Cardiac fibroblast (primary cell): ENCODE results near the gene RRN3.
A peak's percentile ranks its signal among the peaks of the same experiment; 100 is the strongest.
"Not testable (repeated sequence)": the region's sequence is repeated elsewhere in the genome, so short reads cannot be mapped to it uniquely, and the experiment has no call there.

ENCODE experiments used
- DNase-seq, 2 donors: peaks; one replicate each; pipeline versions ENCODE4 v3.0.0 to v3.0.0-alpha.2; 2010; ENCODE audit warnings: low read depth in 2 of 2
- H3K4me3 ChIP-seq, 2 donors: replicated peaks in 1 of 2; 1 replicate in 1 of 2; 2 replicates in 1 of 2; pipeline ENCODE4 v1.5.1; 2011; ENCODE audit warnings: low read depth in 2 of 2, low read length in 2 of 2, mild to moderate bottlenecking in 2 of 2, moderate library complexity in 1 of 2
- TF ChIP-seq, protein P1 (sequence below): IDR thresholded peaks from one replicate; pipeline ENCODE4 v1.5.1; 2011; ENCODE audit warnings: low read depth, mild to moderate bottlenecking, low read length, inconsistent platforms

RRN3 gene

DNA sequence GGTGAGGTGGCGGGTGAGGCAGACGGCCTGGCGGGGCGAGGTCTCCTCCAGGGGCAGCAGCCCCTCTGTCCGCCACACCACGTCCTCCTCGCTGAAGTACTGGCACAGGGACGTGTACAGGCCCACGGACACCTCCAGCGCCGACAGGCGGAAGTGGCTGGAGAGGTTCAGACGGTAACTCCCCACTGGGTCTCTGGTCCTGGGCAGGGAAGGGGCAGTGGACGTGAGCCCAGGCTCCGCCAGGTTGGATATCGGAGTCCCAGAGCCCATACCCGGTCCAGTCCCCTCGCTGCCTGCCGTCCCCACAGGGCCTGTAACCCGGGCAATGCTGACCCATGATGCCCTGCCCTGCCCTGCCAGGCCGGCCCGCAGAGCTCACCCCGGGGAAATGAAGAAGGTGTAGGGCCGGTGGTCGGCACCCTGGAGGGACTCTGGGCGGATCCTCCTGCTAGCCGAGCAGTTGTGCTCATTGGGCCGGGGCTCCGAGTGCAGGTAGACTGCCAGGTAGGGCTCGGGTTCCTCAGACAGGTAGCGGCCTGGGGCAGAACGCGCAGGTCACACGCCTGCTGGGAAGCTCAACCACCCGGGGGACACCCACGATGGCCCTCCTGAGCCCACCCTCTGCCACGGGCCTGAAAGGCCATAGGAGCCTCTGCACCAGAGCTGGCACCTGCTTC is 36.3 kb upstream of the RRN3 start:
- not testable (repeated sequence) for DNase-seq, H3K4me3 ChIP-seq

DNA sequence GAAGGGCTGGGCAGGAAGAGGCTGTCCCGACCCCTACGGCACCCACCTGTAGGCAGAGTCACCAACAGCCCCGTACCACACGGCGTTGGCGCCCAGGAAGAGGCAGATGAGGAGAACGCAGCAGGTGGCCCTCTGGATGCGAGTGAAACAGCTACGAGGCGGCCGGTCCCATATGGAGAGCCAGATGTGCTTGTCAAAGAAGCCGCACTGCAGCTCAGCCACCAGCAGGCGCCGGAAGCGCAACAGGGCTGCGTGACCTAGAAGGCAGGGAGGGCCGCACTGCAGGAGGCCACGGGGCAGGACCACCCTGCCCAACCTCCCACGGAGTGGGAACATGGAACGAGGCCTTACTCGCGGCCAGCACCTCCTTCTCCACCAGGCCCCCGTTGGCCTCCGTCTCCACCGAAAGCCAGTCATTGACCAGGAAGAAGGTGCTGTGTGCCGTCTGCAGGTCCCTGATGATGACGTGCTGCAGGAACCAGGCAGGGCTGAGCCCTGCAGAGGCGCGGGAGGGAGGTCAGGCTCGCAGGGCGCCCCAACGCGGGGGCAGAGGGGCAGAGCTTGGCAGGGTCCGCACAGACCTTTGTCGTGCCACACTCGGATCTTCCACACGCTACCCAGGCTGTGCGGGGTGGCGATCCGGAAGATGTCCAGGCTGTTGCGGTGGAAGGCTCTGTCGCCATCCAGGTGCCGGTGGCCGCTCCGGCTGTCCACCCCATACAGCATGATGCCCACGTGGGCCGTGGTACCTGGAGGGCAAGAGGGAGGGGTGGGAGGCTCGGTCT is 33.8 kb upstream of the RRN3 start:
- H3K4me3 ChIP-seq, DNase-seq: not testable (repeated sequence)

DNA sequence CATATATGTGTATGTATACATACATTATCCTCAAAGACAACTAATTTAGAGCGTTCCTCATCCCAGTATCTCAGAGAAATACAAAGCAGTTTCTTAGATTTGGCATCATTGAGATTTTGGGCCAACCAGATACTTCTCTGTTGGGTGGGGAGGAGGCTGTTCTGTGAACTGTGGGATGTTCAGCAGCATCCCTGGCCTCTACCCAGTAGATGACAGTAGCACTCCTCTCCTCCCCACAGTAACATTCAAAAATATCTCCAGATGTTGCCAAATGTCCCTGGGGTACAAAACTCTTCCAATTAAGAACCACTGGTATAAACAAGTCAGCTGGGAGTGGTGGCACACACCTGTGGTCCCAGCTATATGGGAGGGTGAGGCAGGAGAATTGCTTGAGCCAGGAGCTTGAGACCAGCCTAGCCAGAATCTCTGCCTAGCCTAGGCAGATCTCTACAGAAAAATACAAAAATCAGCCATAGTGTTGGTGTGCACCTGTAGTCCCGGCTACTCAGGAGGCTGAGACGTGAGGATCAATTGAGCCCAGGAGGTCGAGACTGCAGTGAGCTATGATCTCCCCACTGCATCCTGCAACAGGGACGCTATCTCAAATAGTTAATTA is 6.4 kb upstream of the RRN3 start:
- not testable (repeated sequence) for DNase-seq, H3K4me3 ChIP-seq

DNA sequence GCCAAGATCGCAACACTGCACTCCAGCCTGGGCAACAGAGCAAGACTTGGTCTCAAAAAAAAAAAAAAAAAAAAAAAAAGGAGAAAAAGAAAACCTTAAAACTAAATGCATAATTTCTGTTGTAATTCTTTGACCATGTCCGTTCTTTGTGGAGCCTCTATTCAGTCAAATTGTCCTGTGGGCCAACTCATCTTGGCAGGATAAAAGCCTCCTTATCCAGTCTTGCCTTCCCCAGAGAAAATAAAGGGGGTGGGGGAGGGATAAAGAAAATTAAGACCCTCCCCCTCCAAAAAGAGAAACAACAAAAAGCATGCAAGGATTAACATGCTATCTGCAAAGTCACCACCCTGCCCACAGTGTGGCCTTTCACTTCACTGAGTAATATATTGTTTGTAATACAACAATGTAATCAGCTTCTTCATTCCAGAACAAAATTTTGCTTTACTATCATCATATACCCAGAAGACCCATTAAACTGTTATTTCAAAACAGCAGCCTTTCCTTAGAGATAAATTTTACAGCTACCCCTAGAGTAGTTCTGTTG is 5.4 kb upstream of the RRN3 start:
- DNase-seq, H3K4me3 ChIP-seq: not testable (repeated sequence)

DNA sequence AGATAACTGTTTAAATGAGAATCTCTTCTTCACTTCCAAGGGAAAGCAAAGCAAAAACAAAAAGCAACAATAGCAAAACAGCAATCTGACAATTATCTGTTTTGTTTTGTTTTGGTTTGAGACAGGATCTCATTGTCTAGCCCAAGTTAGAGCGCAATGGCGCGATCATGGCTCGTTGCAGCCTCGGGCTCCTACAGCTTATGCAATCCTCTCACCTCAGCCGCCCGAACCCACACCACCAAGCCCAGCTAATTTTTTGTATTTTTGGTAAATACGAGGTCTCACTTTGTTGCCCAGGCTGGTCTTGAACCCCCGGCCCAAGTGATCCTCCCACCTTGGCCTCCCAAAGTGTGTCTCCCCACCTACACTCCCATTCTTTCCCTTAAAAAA is 2.5 kb upstream of the RRN3 start:
- DNase-seq, H3K4me3 ChIP-seq: not testable (repeated sequence)

DNA sequence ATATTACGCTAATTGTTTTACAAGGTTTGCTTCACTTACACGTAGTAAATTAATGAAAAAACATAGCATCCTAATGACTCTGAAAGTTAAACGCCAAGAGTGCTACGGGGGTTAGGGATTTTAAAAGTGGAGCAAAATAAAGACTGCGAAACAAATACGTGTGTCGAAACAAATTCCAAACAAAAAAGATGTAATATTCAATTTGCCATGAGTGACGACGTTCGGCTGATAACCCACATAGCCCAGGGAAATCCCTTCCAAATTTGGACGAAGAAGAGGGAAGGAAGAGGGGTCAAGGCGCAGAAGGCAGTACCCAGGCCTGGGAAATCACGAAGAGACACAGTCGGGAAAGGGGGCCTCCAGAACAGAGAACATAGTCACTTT is 509 bp downstream of the RRN3 start:
- DNase-seq: not testable (repeated sequence)
- H3K4me3 ChIP-seq: peak overlapping the region; percentile 58 to 67

DNA sequence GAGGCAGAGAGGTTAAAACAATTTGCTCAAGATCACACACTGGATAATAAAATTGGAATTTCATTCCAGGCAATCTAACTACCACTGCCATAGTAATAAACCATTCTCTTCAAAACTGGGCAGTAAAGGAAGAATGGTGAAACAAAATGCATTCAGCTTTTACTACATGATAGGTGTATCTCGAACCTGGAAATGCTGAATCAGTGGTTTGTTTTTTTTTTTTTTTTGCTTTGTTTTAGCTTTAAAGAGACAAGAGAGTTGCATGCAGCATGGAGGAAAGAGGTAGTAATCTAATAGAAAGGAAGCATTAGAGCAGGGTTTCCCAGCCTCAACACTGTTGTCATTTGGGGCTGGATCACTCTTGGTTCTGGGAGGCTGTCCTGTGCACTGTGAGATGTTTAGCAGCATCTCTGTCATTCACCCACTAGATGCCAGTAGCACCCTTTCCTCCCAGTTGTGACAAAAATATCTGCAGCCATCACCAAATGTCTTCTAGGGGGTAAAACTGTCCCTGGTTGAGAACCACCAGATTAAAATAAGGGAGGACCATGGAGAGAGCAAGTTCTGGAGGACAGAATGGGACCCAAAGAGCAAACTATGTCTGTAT is 3.3 kb downstream of the RRN3 start:
- not testable (repeated sequence) for H3K4me3 ChIP-seq, DNase-seq

DNA sequence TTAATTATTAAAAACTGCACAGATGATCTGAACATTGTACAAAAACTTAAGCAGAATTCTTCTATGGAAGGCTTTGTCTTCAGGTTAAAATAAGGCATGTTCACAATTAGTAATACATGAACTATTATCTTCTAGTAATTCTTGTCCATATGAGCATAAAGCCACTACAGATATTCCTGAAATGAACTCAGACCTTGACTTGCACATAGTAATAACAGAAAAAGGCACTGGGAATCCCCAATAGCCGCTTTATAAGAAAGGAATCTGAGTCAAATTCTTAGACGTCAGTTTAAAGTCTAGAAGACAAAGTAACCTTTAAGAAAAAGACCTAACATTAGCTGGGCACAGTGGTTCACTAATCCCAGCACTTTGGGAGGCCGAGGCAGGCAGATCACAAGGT is 11.3 kb downstream of the RRN3 start:
- not testable (repeated sequence) for DNase-seq, H3K4me3 ChIP-seq

DNA sequence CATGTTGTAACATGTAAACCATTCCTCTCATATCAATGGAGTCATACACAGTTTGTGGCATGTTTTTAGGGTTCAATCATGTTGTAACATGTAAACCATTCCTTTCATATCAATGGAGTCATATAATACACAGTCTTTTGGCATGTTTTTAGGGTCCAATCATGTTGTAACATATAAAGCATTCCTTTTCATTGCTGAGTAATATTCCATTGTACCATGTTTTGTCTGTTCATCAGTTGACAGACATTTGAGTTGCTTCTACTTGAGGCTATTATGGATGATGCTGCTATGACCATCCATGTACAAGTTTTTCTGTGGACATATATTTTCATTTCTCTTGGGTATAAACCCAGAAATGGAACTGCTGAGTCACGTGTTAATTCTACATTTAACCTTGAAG is 13.2 kb downstream of the RRN3 start:
- H3K4me3 ChIP-seq: not testable (repeated sequence)

DNA sequence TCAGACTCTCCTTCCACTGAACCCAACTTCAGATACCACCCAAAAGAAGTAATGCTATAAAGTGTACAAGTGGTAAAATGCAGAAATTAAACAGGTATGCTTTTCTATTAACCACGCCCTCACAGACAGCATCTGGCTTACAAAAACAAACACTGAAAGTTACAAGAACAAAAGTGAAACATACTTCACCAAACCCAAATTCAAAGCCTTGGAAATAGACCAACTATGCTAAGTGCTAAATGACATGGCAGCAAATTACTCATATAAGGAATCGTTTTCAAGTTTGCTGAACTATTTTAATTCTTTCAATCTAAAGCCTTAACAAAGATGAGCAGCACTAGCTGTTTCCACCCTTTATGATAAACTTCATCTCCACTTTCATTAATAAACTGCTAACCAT is 17.9 kb downstream of the RRN3 start:
- H3K4me3 ChIP-seq, DNase-seq: not testable (repeated sequence)

More for the DNA sequence above, 13.2 kb downstream of the RRN3 start:
- DNase-seq: not testable (repeated sequence)

DNA sequence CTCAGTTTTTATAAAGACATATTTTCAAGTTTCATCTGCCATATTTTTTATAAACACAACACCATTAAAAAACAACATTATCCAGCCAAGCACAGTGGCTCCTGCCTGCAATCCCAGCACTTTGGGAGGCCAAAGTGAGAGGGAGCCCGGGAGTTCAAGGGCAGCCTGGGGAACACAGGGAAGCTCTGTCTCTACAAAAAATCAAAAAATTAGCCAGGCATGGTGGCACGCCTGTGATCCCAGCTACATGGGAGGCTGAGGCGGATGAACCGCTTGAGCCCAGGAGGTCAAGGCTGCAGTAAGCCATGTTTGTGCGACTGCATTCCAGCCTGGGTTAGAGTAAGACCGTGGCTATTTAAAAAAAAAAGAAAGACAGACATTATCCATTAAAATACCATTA is 21.0 kb downstream of the RRN3 start:
- TF ChIP-seq, protein P1, sequence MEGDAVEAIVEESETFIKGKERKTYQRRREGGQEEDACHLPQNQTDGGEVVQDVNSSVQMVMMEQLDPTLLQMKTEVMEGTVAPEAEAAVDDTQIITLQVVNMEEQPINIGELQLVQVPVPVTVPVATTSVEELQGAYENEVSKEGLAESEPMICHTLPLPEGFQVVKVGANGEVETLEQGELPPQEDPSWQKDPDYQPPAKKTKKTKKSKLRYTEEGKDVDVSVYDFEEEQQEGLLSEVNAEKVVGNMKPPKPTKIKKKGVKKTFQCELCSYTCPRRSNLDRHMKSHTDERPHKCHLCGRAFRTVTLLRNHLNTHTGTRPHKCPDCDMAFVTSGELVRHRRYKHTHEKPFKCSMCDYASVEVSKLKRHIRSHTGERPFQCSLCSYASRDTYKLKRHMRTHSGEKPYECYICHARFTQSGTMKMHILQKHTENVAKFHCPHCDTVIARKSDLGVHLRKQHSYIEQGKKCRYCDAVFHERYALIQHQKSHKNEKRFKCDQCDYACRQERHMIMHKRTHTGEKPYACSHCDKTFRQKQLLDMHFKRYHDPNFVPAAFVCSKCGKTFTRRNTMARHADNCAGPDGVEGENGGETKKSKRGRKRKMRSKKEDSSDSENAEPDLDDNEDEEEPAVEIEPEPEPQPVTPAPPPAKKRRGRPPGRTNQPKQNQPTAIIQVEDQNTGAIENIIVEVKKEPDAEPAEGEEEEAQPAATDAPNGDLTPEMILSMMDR: no peak
- DNase-seq: no peak
- no peak overlapping the region for H3K4me3 ChIP-seq
